OCI-LY7 (cell line): ENCODE data around the gene EGFL7. TPM values are rescaled to one million over a fixed set of nuclear protein-coding genes. Genes with fewer than 3 reads are reported as not detected.

Experiments
- BruUV-seq: library from RNA; stranded (reverse); fragments of 400-500 nt; replicated peaks from 2 replicates; lab custom pipeline; 2021; lab: Mats Ljungman, UMichigan
- CTCF ChIA-PET: fragments of 300-600 bp; sonication (Branson Sonifier 250); formaldehyde crosslinking; loops from one replicate; lab custom pipeline; 2022; ENCODE audit warnings: antibody characterized with exemption; ENCODE audit not compliant: unreplicated experiment; lab: Charles Lee
- POLR2A ChIA-PET: fragments of 300-600 bp; sonication (Branson Sonifier 250); formaldehyde crosslinking; loops from one replicate; lab custom pipeline; 2022; ENCODE audit warnings: antibody characterized with exemption; lab: Charles Lee
- DNase-seq: peaks from one replicate; pipeline ENCODE4 v3.0.0-alpha.2; 2015; ENCODE audit warnings: low spot score
- H2AFZ ChIP-seq: fragments of 200-600 bp; sonication (generic), shearing (Covaris generic); 2 replicates; pipeline ENCODE4 v1.6.1; 2014; ENCODE audit warnings: mild to moderate bottlenecking, antibody characterized with exemption, low read length, moderate library complexity
- H3K27ac ChIP-seq: fragments of 200-600 bp; sonication (generic); 2 replicates; pipeline ENCODE4 v1.5.1; 2014; ENCODE audit warnings: mixed run types, low read depth, mild to moderate bottlenecking, moderate library complexity, low read length, inconsistent platforms; ENCODE audit not compliant: poor library complexity, severe bottlenecking
- H3K36me3 ChIP-seq: fragments of 200-600 bp; sonication (generic); 2 replicates; pipeline ENCODE4 v1.6.1; 2014; ENCODE audit warnings: mild to moderate bottlenecking, antibody characterized with exemption, low read length, moderate library complexity, mixed read lengths; ENCODE audit not compliant: insufficient read depth
- H3K4me1 ChIP-seq: fragments of 200-600 bp; sonication (generic); 2 replicates; pipeline ENCODE4 v1.5.1; 2014; ENCODE audit warnings: mild to moderate bottlenecking, low read length; ENCODE audit not compliant: insufficient read depth, poor library complexity, severe bottlenecking
- H3K4me2 ChIP-seq: fragments of 200-600 bp; sonication (generic); 2 replicates; pipeline ENCODE4 v1.6.1; 2014; ENCODE audit warnings: mild to moderate bottlenecking, low read length
- H3K4me3 ChIP-seq: fragments of 200-600 bp; sonication (generic); 2 replicates; pipeline ENCODE4 v1.5.1; 2014; ENCODE audit warnings: mild to moderate bottlenecking, low read depth, low read length; ENCODE audit not compliant: poor library complexity, severe bottlenecking
- H3K79me2 ChIP-seq: fragments of 200-600 bp; sonication (generic); 2 replicates; pipeline ENCODE4 v1.6.1; 2016; ENCODE audit warnings: low read depth, mild to moderate bottlenecking, low read length, moderate library complexity, mixed read lengths; ENCODE audit not compliant: insufficient read depth
- H3K9me2 ChIP-seq: fragments of 200-600 bp; sonication (generic); 2 replicates; pipeline ENCODE4 v1.6.1; 2016; ENCODE audit warnings: mild to moderate bottlenecking, low read length, mixed read lengths; ENCODE audit not compliant: insufficient read depth
- H3K9me3 ChIP-seq: fragments of 200-600 bp; sonication (generic); 2 replicates; pipeline ENCODE4 v1.6.1; 2014; ENCODE audit warnings: mild to moderate bottlenecking, mixed run types, low read length, mixed read lengths
- H4K20me1 ChIP-seq: fragments of 200-600 bp; sonication (generic); 2 replicates; pipeline ENCODE4 v1.6.1; 2014; ENCODE audit warnings: mild to moderate bottlenecking, antibody characterized with exemption, low read length, moderate library complexity, mixed read lengths; ENCODE audit not compliant: insufficient read depth
- CTCF ChIP-seq: fragments of 200-600 bp; sonication (generic); conservative IDR thresholded peaks from 2 replicates; pipeline ENCODE4 v1.5.1; 2014; ENCODE audit warnings: mild to moderate bottlenecking, antibody characterized with exemption, low read length, moderate library complexity, mixed read lengths
- EZH2phosphoT487 ChIP-seq: fragments of 200-600 bp; sonication (generic); IDR thresholded peaks from 2 replicates; pipeline ENCODE4 v1.6.1; 2018; ENCODE audit warnings: low read depth, borderline replicate concordance, mild to moderate bottlenecking, mixed run types, antibody characterized with exemption, low read length, moderate library complexity, mixed read lengths
- intact Hi-C: fragments of 100-400 bp; cut with micrococcal nuclease; formaldehyde crosslinking; loops from one replicate; pipeline ENCODE4 v1.10.0; 2022; ENCODE audit not compliant: unreplicated experiment
- total RNA-seq, 2 experiments: library from RNA; depleted of rRNA in 1 of 2; stranded (reverse); fragments of >200 nt in 1 of 2; shearing (Covaris generic) in 1 of 2; gene quantifications; 2 replicates each; pipeline ENCODE4 v1.2.3, GENCODE V29; 2014 to 2022

The EGFL7 gene
- total RNA-seq, 2 experiments from 2014 or later: not detected

GRCh38 chr9:136692185-136693134, 29.7 kb downstream of the EGFL7 start:
- Histone ChIP-seq H3K4me3 (no peak overlapping the region), H2AFZ (no peak overlapping the region), H3K9me3 (no peaks in the 10 kb centered on the region), H3K4me2 (no peak overlapping the region), H3K9me2 (no peaks in the 10 kb centered on the region), H3K4me1 (peaks cover 4% of the 10 kb centered on the region), H3K27ac (no peak overlapping the region), H3K36me3 (no peaks in the 10 kb centered on the region), H3K79me2 (no peaks in the 10 kb centered on the region), H4K20me1 (no peaks in the 10 kb centered on the region)
- ChIA-PET CTCF (no interaction called here), POLR2A (no interaction called here)
- intact Hi-C loops: no loop called here
- BruUV-seq: no TSS peak
- no peak for DNase-seq
- TF ChIP-seq EZH2phosphoT487: no peak
- TF ChIP-seq CTCF: no peak

- no peak overlapping the region for H2AFZ ChIP-seq
- no peak overlapping the region for H3K4me2 ChIP-seq
- H3K36me3 ChIP-seq: no peaks in the 10 kb centered on the region
- no TSS peak for BruUV-seq
- H3K4me3 ChIP-seq: no peak overlapping the region
- DNase-seq: no peak
- H4K20me1 ChIP-seq: no peaks in the 10 kb centered on the region
- intact Hi-C loops: no loop called here
- no peaks in the 10 kb centered on the region for H3K9me3 ChIP-seq
- CTCF ChIA-PET: no interaction called here
- H3K27ac ChIP-seq: no peak overlapping the region
- TF ChIP-seq CTCF (no peak), EZH2phosphoT487 (no peak)
- no peaks in the 10 kb centered on the region for H3K9me2 ChIP-seq
- no peaks in the 10 kb centered on the region for H3K4me1 ChIP-seq
- POLR2A ChIA-PET: no interaction called here
- H3K79me2 ChIP-seq: no peaks in the 10 kb centered on the region
Measured at GRCh38 chr9:136693135-136693489, 30.4 kb downstream of the EGFL7 start.
